SK-N-SH (cell line): Measurements from ENCODE around the gene FYN. TPM values are rescaled to one million over a fixed set of nuclear protein-coding genes. Genes with fewer than 3 reads are reported as not detected.

Experiments used
- CTCF ChIA-PET: fragments of 300-600, 350-600 bp; formaldehyde crosslinking; extraction: SDS; loops from one replicate; lab custom pipeline; 2021; lab: Yijun Ruan, JAX
- POLR2A ChIA-PET: fragments of 350-600 bp; sonication (Branson Sonifier 250); formaldehyde crosslinking; extraction: SDS; loops from one replicate; lab custom pipeline; 2020; ENCODE audit warnings: antibody characterized with exemption, inconsistent platforms; lab: Yijun Ruan, JAX
- DNase-seq: peaks from one replicate; pipeline ENCODE4 v3.0.0; 2012
- H2AFZ ChIP-seq: fragments of 200-600 bp; sonication (generic); 2 replicates; pipeline ENCODE4 v1.8.1; 2016; ENCODE audit warnings: antibody characterized with exemption, mild to moderate bottlenecking, low read depth
- H3F3A ChIP-seq: fragments of 200-600 bp; sonication (generic); replicated peaks from 2 replicates; pipeline ENCODE3; 2016; ENCODE audit warnings: antibody characterized with exemption, mild to moderate bottlenecking; ENCODE audit not compliant: insufficient read depth
- H3K27ac ChIP-seq, 2 experiments: fragments of 200-500 bp in 1 of 2; fragments of 200-600 bp in 1 of 2; sonication (Bioruptor generic) in 1 of 2; sonication (generic), shearing (Covaris generic) in 1 of 2; 2 replicates each; pipeline versions ENCODE4 v1.5.1 to v1.6.1; 2014 to 2016; ENCODE audit warnings: low read depth in 2 of 2, inconsistent platforms in 1 of 2, low read length in 1 of 2, mild to moderate bottlenecking in 1 of 2, mixed read lengths in 1 of 2
- H3K27me3 ChIP-seq: fragments of 200-600 bp; sonication (generic), shearing (Covaris generic); 2 replicates; pipeline ENCODE4 v1.6.1; 2016; ENCODE audit warnings: mixed run types; ENCODE audit not compliant: insufficient read depth
- H3K36me3 ChIP-seq, 2 experiments: fragments of 200-500 bp in 1 of 2; fragments of 200-600 bp in 1 of 2; sonication (Bioruptor generic) in 1 of 2; sonication (generic) in 1 of 2; replicated peaks in 1 of 2; 2 replicates each; pipeline versions ENCODE3 to v1.5.1; 2014 to 2016; ENCODE audit warnings: low read length in 1 of 2, mild to moderate bottlenecking in 1 of 2; ENCODE audit not compliant: insufficient read depth in 2 of 2, control insufficient read depth in 1 of 2
- H3K4me1 ChIP-seq, 2 experiments: fragments of 200-500 bp in 1 of 2; fragments of 200-600 bp in 1 of 2; sonication (Bioruptor generic) in 1 of 2; sonication (generic), shearing (Covaris generic) in 1 of 2; 2 replicates each; pipeline versions ENCODE4 v1.5.1 to v1.6.1; 2014 to 2016; ENCODE audit warnings: low read depth in 1 of 2, low read length in 1 of 2, mixed run types in 1 of 2; ENCODE audit not compliant: insufficient read depth in 2 of 2, control insufficient read depth in 1 of 2
- H3K4me2 ChIP-seq: fragments of 200-600 bp; sonication (generic), shearing (Covaris generic); 2 replicates; pipeline ENCODE4 v1.6.1; 2017; ENCODE audit warnings: mixed run types
- H3K4me3 ChIP-seq, 2 experiments: fragments of 200-500 bp in 1 of 2; fragments of 200-600 bp in 1 of 2; sonication (Bioruptor generic) in 1 of 2; sonication (generic), shearing (Covaris generic) in 1 of 2; 2 replicates each; pipeline versions ENCODE4 v1.5.1 to v1.8.1; 2014 to 2016; ENCODE audit warnings: low read depth in 2 of 2, inconsistent platforms in 1 of 2, low read length in 1 of 2, mild to moderate bottlenecking in 1 of 2, mixed read lengths in 1 of 2, moderate library complexity in 1 of 2
- H3K79me2 ChIP-seq: fragments of 200-600 bp; sonication (generic); 2 replicates; pipeline ENCODE4 v1.8.1; 2017; ENCODE audit warnings: mild to moderate bottlenecking; ENCODE audit not compliant: insufficient read depth
- H3K9ac ChIP-seq: fragments of 200-600 bp; sonication (generic); 2 replicates; pipeline ENCODE4 v1.6.1; 2017; ENCODE audit warnings: mixed run types
- H3K9me2 ChIP-seq: fragments of 200-600 bp; sonication (generic); 2 replicates; pipeline ENCODE4 v1.6.1; 2017; ENCODE audit warnings: mixed run types
- H3K9me3 ChIP-seq: fragments of 200-600 bp; sonication (generic); 2 replicates; pipeline ENCODE4 v1.6.1; 2017; ENCODE audit warnings: mixed run types, mild to moderate bottlenecking, moderate library complexity
- H4K20me1 ChIP-seq: fragments of 200-600 bp; sonication (generic); 2 replicates; pipeline ENCODE4 v1.6.1; 2017; ENCODE audit warnings: mild to moderate bottlenecking, mixed run types; ENCODE audit not compliant: insufficient read depth
- CHD2 ChIP-seq: fragments of 150-350 bp; IDR thresholded peaks from 2 replicates; pipeline ENCODE4 v1.6.1; 2018; ENCODE audit warnings: low read length; ENCODE audit not compliant: partially characterized antibody
- EP300 ChIP-seq, 2 experiments: IDR thresholded peaks; 2 replicates each; pipeline versions ENCODE4 v1.4.0 to v1.6.1; 2012; ENCODE audit warnings: borderline replicate concordance in 1 of 2, low read depth in 1 of 2, low read length in 1 of 2
- FOSL2 ChIP-seq: IDR thresholded peaks from 2 replicates; pipeline ENCODE4 v1.4.0; 2012; ENCODE audit warnings: low read depth, mild to moderate bottlenecking, moderate library complexity, borderline replicate concordance
- FOXJ3 ChIP-seq: sonication (generic); formaldehyde crosslinking; IDR thresholded peaks from 2 replicates; pipeline ENCODE4 v1.5.1; 2020; ENCODE audit warnings: mild to moderate bottlenecking, missing genetic modification reagents
- GATA2 ChIP-seq: sonication (generic); formaldehyde crosslinking; IDR thresholded peaks from 2 replicates; pipeline ENCODE4 v1.5.0; 2020; ENCODE audit warnings: mild to moderate bottlenecking, missing genetic modification reagents
- MAX ChIP-seq: IDR thresholded peaks from 2 replicates; pipeline ENCODE4 v1.4.0; 2012; ENCODE audit warnings: low read depth
- MXI1 ChIP-seq: IDR thresholded peaks from 2 replicates; pipeline ENCODE4 v1.6.1; 2012; ENCODE audit warnings: mild to moderate bottlenecking, low read depth, low read length, improper control_type of control experiment
- NFIC ChIP-seq: IDR thresholded peaks from 2 replicates; pipeline ENCODE4 v1.4.0; 2012; ENCODE audit warnings: borderline replicate concordance
- POLR2AphosphoS5 ChIP-seq: IDR thresholded peaks from 2 replicates; pipeline ENCODE4 v1.6.1; 2012; ENCODE audit warnings: low read depth, low read length
- RCOR1 ChIP-seq: fragments of 150-350 bp; IDR thresholded peaks from 2 replicates; pipeline ENCODE4 v1.6.1; 2017; ENCODE audit warnings: antibody characterized with exemption, low read length
- RFX5 ChIP-seq: IDR thresholded peaks from 2 replicates; pipeline ENCODE4 v1.6.1; 2012; ENCODE audit warnings: mild to moderate bottlenecking, improper control_type of control experiment, low read length
- SMC3 ChIP-seq: IDR thresholded peaks from 2 replicates; pipeline ENCODE4 v1.6.1; 2012; ENCODE audit warnings: low read depth, low read length, improper control_type of control experiment
- YY1 ChIP-seq: IDR thresholded peaks from 2 replicates; pipeline ENCODE4 v1.4.0; 2012; ENCODE audit warnings: low read depth, mild to moderate bottlenecking
- ZBTB33 ChIP-seq: IDR thresholded peaks from 2 replicates; pipeline ENCODE4 v1.4.0; 2012; ENCODE audit warnings: low read depth, borderline replicate concordance
- WGBS: methylation state at CpG from one replicate; pipeline ENCODE4 v1.1.6; 2017; ENCODE audit warnings: low lambda C conversion rate; 5-methylcytosine and 5-hydroxymethylcytosine counted together
- polyA plus RNA-seq, 3 experiments: library from polyadenylated mRNA; depleted of rRNA; stranded (reverse); fragments of >200 nt; gene quantifications; 2 replicates each; pipeline ENCODE4 v1.2.3, GENCODE V29; 2012

The FYN gene
- polyA plus RNA-seq, 1 of the 3 experiments (the other 2 are of a cell fraction): 31.0 TPM

DNA sequence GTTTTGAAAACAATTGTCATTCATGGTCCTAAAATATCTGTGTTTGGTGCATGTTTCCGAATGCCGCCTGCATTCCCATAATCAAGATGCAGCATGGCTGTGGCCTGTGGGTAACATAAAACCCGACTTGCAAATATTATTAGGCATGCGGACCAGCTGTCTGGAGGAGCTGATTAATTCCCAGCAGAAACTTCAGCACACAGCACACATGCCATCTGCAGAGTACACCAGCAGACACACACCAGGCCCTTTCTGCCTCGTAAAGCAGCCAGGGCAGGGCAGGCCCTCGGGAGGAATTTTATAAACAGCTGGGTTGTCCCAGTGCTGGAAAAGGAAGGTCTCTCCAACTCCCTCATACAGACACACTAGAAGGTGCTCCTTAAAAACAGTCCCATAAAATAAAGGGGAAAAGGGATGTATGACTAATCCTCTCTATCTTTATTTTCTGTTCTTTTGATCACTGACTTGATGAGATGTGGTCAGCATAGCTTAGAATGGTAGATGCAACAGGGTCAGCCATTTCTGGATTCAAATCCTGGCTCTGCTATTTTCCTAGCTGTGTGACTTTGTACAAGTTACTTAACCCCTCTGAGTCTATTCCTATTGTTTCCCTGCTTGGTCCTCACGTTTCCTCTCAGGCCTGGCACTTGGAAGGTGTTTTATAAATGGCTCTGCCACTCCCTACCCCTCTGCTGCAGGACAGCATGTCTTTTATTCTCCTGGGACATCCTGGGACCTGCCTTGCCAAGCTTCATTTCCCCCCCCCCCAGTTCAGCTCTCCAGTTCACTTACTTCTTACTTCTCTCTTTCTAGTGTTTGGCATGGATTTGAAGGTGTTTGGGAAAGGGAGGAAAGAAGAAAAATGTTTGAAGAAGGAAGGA, 181.7 kb downstream of the FYN start (continued):
- TF ChIP-seq ZBTB33 (no peak), CHD2 (peak; percentile 91), YY1 (no peak), EP300 (IDR thresholded peaks at IDR 0.05; ENCODE audit: borderline replicate concordance in 1 of 2, low read depth in 1 of 2, low read length in 1 of 2) (peak in 1 of 2 experiments; percentile 92; a peak in 2 of 4 replicates), NFIC (no peak), RFX5 (no peak), GATA2 (CRISPR knock-in tag) (peak; percentile 62), RCOR1 (peak; percentile 99), SMC3 (no peak), FOXJ3 (CRISPR knock-in tag) (peak; percentile 64; the same call in 1 of the 2 replicates), MXI1 (peak; percentile 91)

DNA sequence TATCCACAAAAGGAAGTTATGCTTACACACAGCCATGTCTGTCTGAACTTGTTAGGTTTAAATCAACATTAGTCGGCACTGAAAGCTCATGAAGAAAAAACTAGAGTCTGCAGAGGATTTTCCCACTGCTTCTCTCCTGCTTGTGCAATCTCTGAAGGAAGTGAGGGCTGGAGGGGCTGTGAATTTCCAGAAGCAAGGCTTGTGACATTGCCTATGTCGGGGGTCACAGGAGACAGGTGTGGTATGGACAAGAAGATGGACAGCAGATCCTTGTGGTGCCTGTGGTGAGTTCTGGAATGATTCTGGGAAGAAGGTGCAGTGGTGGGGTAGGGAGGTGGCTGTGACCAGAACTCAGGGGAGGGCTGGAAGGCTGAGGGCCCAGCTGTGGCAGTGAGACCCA, 183.3 kb downstream of the FYN start:
- Histone ChIP-seq H3K4me2 (no peak overlapping the region), H3K27ac (no peak overlapping the region; a peak in 1 of 4 replicates), H3K9me3 (no peaks in the 10 kb centered on the region), H4K20me1 (no peaks in the 10 kb centered on the region), H2AFZ (no peak overlapping the region), H3K27me3 (no peaks in the 10 kb centered on the region), H3F3A (no peaks in the 10 kb centered on the region), H3K9me2 (no peaks in the 10 kb centered on the region), H3K79me2 (no peaks in the 10 kb centered on the region), H3K4me1 (peaks cover 0 to 52% of the 10 kb centered on the region in 2 experiments; a peak in 2 of 4 replicates), H3K4me3 (no peak overlapping the region), H3K36me3 (peaks cover 21 to 32% of the 10 kb centered on the region in 2 experiments), H3K9ac (no peak overlapping the region)
- POLR2A ChIA-PET: no interaction called here
- CTCF ChIA-PET: interaction anchor here (1.8 to 3.5 kb wide), 2 partner anchors 353 to 474 kb away, joined by 4 to 14 read pairs; no protein-coding TSS in a partner anchor
- 89% methylated on average over 2 of the region's 2 CpGs for WGBS
- TF ChIP-seq POLR2AphosphoS5 (no peak), MAX (no peak), RFX5 (no peak), FOSL2 (no peak)
- no peak for DNase-seq
